HepG2 (cell line): Measurements from ENCODE around the gene TRMT112. TPM values are rescaled to one million over a fixed set of nuclear protein-coding genes. Genes with fewer than 3 reads are reported as not detected.

Source experiments
- ZNF329 ChIP-seq: sonication (generic); formaldehyde crosslinking; IDR thresholded peaks from 2 replicates; pipeline ENCODE4 v1.9.0; 2021; ENCODE audit warnings: low read depth, mild to moderate bottlenecking, missing genetic modification reagents
- ZNF678 ChIP-seq: sonication (generic); formaldehyde crosslinking; IDR thresholded peaks from 2 replicates; pipeline ENCODE4 v1.4.0; 2020; ENCODE audit warnings: mild to moderate bottlenecking, missing genetic modification reagents
- ZNF776 ChIP-seq: sonication (generic); formaldehyde crosslinking; IDR thresholded peaks from 2 replicates; pipeline ENCODE4 v1.4.0; 2020; ENCODE audit warnings: mild to moderate bottlenecking, missing genetic modification reagents
- ZNF781 ChIP-seq: sonication (generic); formaldehyde crosslinking; IDR thresholded peaks from 2 replicates; pipeline ENCODE4 v1.5.1; 2020; ENCODE audit warnings: borderline replicate concordance, mild to moderate bottlenecking, missing genetic modification reagents; ENCODE audit errors: not compliant biosample characterization
- polyA plus RNA-seq, 8 experiments: library from polyadenylated mRNA; depleted of rRNA in 3 of 8; stranded (reverse) in 7 of 8; unstranded in 1 of 8; fragments of >200 nt; fragmentation: Illumina TruSeq in 4 of 8; extraction: Trizol in 4 of 8; gene quantifications; 2 replicates each; pipeline versions ENCODE4 v1.2.1 to v1.2.3, GENCODE V29; 2011 to 2016; ENCODE audit warnings: low read depth in 4 of 8, missing spikeins in 1 of 8, mixed read lengths in 1 of 8; ENCODE audit not compliant: insufficient read depth in 1 of 8
- total RNA-seq, 5 experiments: library from RNA; depleted of rRNA; stranded (reverse); fragments of >200 nt; fragmentation: Illumina TruSeq; extraction: Trizol; gene quantifications; 2 replicates each; pipeline ENCODE4 v1.2.3, GENCODE V29; 2016; ENCODE audit warnings: low read depth in 1 of 5
- TF ChIP-seq, protein P1 (sequence below): sonication (generic); formaldehyde crosslinking; IDR thresholded peaks from 2 replicates; pipeline ENCODE4 v1.4.0; 2020; ENCODE audit warnings: missing genetic modification reagents, borderline replicate concordance
- TF ChIP-seq, protein P2 (sequence below): sonication (generic); formaldehyde crosslinking; IDR thresholded peaks from 2 replicates; pipeline ENCODE4 v1.5.1; 2020; ENCODE audit warnings: mild to moderate bottlenecking, missing genetic modification reagents, moderate library complexity

Gene TRMT112
- total and polyA plus RNA-seq, 2 of the 13 experiments (the other 11 are each of a cell fraction or from before 2014, with no cell fraction given), result 186 to 409 TPM

DNA sequence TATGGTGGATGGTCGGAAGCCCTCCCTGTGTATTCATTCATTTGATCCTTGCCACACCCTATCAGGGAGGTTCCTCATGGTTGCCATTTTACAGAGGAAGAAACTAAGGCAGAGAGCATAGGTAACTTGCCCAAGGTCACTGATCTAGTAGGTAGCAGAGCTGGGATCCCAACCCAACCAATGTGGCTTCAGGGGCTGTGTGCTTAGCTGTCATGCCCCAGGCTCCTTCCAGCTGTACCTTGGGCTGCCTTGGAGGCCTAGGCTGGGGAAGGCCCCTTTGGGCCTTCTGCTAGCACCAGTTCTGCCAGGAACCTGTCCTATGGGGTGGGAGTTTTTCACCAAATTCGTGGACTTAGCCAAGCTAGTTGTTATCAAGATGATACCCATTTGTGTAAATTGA, 41.5 kb downstream of the TRMT112 start (continued):
- TF ChIP-seq ZNF329 (CRISPR knock-in tag) (no peak), ZNF781 (CRISPR knock-in tag) (no peak), ZNF678 (CRISPR knock-in tag) (no peak), ZNF776 (CRISPR knock-in tag) (no peak)
- TF ChIP-seq, protein P1, sequence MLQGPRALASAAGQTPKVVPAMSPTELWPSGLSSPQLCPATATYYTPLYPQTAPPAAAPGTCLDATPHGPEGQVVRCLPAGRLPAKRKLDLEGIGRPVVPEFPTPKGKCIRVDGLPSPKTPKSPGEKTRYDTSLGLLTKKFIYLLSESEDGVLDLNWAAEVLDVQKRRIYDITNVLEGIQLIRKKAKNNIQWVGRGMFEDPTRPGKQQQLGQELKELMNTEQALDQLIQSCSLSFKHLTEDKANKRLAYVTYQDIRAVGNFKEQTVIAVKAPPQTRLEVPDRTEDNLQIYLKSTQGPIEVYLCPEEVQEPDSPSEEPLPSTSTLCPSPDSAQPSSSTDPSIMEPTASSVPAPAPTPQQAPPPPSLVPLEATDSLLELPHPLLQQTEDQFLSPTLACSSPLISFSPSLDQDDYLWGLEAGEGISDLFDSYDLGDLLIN (CRISPR knock-in tag), result no peak
- TF ChIP-seq, protein P2, sequence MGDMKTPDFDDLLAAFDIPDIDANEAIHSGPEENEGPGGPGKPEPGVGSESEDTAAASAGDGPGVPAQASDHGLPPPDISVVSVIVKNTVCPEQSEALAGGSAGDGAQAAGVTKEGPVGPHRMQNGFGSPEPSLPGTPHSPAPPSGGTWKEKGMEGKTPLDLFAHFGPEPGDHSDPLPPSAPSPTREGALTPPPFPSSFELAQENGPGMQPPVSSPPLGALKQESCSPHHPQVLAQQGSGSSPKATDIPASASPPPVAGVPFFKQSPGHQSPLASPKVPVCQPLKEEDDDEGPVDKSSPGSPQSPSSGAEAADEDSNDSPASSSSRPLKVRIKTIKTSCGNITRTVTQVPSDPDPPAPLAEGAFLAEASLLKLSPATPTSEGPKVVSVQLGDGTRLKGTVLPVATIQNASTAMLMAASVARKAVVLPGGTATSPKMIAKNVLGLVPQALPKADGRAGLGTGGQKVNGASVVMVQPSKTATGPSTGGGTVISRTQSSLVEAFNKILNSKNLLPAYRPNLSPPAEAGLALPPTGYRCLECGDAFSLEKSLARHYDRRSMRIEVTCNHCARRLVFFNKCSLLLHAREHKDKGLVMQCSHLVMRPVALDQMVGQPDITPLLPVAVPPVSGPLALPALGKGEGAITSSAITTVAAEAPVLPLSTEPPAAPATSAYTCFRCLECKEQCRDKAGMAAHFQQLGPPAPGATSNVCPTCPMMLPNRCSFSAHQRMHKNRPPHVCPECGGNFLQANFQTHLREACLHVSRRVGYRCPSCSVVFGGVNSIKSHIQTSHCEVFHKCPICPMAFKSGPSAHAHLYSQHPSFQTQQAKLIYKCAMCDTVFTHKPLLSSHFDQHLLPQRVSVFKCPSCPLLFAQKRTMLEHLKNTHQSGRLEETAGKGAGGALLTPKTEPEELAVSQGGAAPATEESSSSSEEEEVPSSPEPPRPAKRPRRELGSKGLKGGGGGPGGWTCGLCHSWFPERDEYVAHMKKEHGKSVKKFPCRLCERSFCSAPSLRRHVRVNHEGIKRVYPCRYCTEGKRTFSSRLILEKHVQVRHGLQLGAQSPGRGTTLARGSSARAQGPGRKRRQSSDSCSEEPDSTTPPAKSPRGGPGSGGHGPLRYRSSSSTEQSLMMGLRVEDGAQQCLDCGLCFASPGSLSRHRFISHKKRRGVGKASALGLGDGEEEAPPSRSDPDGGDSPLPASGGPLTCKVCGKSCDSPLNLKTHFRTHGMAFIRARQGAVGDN (CRISPR knock-in tag), result no peak
